ENCODE measurements around the gene TEDC2.
"Not testable (repeated sequence)": the region's sequence is repeated elsewhere in the genome, so short reads cannot be mapped to it uniquely, and the experiment has no call there.

Gene TEDC2, protein sequence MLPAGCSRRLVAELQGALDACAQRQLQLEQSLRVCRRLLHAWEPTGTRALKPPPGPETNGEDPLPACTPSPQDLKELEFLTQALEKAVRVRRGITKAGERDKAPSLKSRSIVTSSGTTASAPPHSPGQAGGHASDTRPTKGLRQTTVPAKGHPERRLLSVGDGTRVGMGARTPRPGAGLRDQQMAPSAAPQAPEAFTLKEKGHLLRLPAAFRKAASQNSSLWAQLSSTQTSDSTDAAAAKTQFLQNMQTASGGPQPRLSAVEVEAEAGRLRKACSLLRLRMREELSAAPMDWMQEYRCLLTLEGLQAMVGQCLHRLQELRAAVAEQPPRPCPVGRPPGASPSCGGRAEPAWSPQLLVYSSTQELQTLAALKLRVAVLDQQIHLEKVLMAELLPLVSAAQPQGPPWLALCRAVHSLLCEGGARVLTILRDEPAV

DNA sequence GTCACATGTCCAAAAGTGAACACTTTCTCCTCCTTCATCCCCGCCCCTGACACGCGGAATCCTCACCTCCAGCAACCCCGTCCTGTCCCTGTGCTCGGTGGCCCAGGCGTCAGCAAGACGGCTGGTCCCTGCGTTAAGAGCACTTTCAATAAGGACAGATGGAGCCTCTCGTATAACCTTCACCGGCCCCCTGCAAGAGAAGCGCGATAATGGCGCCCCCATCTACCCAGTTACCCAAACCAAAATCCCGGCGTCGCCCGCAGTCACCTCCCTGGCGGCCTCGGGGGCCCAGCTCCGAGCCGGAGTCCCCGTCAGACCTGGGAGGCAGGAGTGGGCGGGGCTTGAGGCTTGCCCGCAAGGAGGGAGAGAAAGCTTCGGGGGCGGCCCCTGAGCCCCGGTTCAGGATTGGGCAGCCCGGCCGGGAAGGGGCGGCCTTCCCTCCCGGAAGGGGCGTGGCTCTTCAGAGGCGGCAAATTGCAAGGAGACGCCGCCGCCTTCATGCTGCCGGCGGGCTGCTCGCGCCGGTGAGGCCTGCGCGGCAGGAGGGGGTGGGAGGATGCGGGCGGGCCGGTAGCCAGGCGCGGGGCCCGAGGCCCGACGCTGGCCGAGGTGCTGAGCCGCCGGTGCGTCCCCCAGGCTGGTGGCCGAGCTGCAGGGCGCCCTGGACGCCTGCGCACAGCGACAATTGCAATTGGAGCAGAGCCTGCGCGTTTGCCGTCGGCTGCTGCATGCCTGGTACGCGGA lies at the start of gene TEDC2:
TSS of gene TEDC2 (plus strand) at position 463 of the 744 bp plus-strand sequence. CDS start at position 499, 36 bp downstream.
- peak; percentile 93 for DNase-seq

GRCh38 chr16:2415085-2415484 lies 44.8 kb upstream of the TEDC2 start:
- no peak for DNase-seq

GRCh38 chr16:2420035-2420434 lies 39.9 kb upstream of the TEDC2 start:
- no peak for DNase-seq

- DNase-seq: no peak
Measured at GRCh38 chr16:2422123-2422867, 37.6 kb upstream of the TEDC2 start.

GRCh38 chr16:2424061-2425007 lies 35.6 kb upstream of the TEDC2 start:
- DNase-seq: no peak

GRCh38 chr16:2425008-2425518 lies 34.8 kb upstream of the TEDC2 start:
- DNase-seq: no peak

GRCh38 chr16:2425825-2426430 lies 34.0 kb upstream of the TEDC2 start:
- no peak for DNase-seq

GRCh38 chr16:2426941-2427361 lies 33.0 kb upstream of the TEDC2 start:
- DNase-seq: no peak

DNA sequence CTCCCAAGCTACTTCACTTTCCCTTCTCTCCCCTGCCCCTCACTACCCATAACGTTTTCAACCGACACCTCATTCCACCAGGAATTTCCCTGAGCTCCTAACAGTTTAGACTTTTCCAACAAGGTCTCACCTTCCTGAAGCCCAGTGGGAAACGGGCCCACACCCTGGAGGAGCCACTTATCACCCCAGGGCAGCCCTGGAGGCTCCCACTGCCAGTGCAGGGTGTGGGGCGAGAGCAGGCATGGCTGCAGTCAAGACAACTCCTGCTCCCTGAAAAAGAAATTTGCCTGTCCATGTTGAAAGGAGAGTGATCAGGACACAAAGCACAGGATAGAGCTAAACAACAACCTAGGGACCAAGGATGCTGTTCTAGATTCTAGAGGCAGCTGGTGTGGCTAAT lies 32.4 kb upstream of the TEDC2 start:
- no peak for DNase-seq

- no peak for DNase-seq
Measured at GRCh38 chr16:2428051-2428783, 31.7 kb upstream of the TEDC2 start.

- no peak for DNase-seq
Measured at GRCh38 chr16:2428784-2429033, 31.2 kb upstream of the TEDC2 start.

GRCh38 chr16:2429034-2429770 lies 30.7 kb upstream of the TEDC2 start, which contains the start of gene CCNF:
TSS of gene CCNF (plus strand) at chr16:2429447. CDS start at chr16:2429482, 35 bp downstream.
- DNase-seq: peak; percentile 85

- DNase-seq: no peak
Measured at GRCh38 chr16:2429771-2430663, 29.9 kb upstream of the TEDC2 start.

DNA sequence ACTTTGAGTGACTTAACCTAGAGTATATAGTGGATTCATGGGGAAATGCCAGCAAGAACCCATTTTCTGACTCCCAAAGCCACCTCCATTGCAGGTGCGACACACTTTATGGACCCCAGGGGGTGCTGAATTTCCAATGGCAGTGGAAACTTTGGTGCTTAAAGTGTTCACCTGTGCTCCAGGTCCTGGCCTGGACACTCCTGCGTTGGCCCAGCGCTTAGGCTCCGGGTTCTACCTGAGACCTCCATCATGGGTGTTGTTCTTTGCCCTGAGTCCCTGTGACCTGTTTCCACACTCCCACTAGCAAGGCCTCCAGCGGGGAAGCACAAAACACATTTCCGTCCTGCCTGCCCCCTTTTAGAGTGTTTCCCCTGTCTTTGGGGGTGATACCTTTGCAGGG lies 27.6 kb upstream of the TEDC2 start:
- no peak for DNase-seq

- no peak for DNase-seq
Measured at GRCh38 chr16:2432801-2433505, 27.0 kb upstream of the TEDC2 start.

DNA sequence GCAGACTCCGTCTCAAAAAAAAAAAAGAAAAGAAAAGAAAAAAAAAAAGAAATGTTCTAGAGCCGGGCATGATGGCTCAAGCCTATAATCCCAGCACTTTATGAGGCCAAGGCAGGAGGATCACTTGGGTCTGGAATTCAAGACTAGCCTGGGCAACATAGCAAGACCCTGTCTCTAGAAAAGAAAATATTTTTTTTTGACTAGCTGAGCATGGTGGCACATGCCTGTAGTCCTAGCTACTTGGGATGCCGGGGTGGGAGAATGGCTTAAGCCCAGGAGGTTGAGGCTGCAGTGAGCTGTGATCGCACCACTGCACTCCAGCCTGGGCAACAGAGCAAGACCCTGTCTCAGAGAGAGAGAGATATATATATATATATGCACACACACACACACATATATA lies 24.7 kb upstream of the TEDC2 start:
- not testable (repeated sequence) for DNase-seq

- DNase-seq: no peak
Measured at GRCh38 chr16:2436110-2436509, 23.8 kb upstream of the TEDC2 start.

GRCh38 chr16:2437032-2437790 lies 22.7 kb upstream of the TEDC2 start:
- no peak for DNase-seq
